Melanocyte of skin (primary cell): ENCODE measurements around the gene PARD3. TPM values are rescaled to one million over a fixed set of nuclear protein-coding genes. Genes with fewer than 3 reads are reported as not detected.

Experiments used
- small RNA-seq, 2 donors: library from RNA; depleted of rRNA; stranded (forward); fragments of <200 nt; gene quantifications; one replicate each; pipeline ENCODE3, GENCODE V24; 2012
- total RNA-seq, 2 donors: library from RNA; depleted of rRNA; stranded (reverse); fragments of >200 nt; gene quantifications; 2 replicates each; pipeline ENCODE4 v1.2.3, GENCODE V29; 2012

The PARD3 gene
- total RNA-seq: 10 to 100 TPM; 27.5 to 29.3 TPM

DNA sequence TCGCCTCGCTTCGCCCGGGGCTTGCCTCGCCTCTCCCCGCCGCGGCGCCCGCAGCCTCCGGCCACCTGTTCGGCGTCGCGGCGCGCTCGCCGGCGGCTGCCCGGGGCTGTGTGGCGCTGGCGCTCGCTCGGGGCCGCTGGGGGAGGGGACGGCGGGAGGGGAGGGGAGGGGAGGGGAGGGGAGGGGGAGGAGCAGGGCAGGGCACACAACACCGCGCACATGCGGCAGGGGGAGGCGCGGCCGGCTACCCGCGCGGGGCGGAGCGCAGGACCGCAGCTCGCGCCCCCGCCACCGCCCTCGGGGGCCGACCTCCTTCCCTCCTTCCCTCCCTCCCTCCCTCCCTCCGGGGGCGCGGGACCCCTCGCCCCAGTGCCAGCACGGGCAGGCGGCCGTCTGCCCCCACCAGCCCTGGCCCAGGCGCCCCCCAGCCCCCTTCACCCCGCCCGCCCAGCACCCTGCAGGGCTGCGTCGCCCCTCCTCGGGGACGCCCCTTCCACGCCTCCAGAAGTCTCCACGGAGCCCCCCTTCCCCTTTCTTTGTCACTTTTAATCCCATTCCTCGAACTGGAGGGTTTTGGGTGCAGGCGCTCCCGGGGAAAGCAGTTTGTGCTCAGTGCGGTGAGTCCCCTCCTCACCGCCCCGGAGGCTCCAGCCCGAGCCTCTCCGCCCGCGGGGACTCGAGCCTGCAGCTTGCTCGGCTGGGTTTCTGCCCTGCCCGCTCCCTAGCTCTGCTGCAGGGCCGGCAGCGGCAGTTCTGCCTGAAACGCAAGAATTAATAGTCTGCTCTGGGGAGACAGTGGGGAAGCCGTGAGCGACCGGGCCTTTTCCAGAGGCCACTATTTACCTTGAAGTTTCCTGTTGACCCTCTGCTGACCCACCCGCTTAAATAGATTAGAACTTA, at the start of gene PARD3:
TSS of gene PARD3 (minus strand) at position 112 of the 900 bp plus-strand sequence. CDS start 301 bp downstream, outside the sequence.

Small RNA genes lying within 50 kb of the gene (small RNA-seq; reads per million reads assigned to genes)
- 0 reads per million in 2 donors for gene ELOBP4
- gene RF00019: 0 reads per million in 2 donors
- gene RPL37P18: 0 reads per million in 2 donors
